Suprapubic skin (tissue), 4 donors: ENCODE measurements around the gene PRDM1. TPM values are rescaled to one million over a fixed set of nuclear protein-coding genes. Genes with fewer than 3 reads are reported as not detected.

Experiments used
- DNase-seq, 2 donors: peaks; one replicate each; pipeline ENCODE4 v3.0.0-alpha.2; 2019; ENCODE audit warnings: low spot score in 2 of 2
- H3K27ac ChIP-seq: fragments of 200-600 bp; sonication (generic); one replicate; pipeline ENCODE4 v1.5.1; 2019
- H3K27me3 ChIP-seq: fragments of 200-600 bp; sonication (generic); one replicate; pipeline ENCODE4 v1.5.1; 2019
- H3K36me3 ChIP-seq: fragments of 200-600 bp; sonication (generic); one replicate; pipeline ENCODE4 v1.5.1; 2019
- H3K4me1 ChIP-seq: fragments of 200-600 bp; sonication (generic); one replicate; pipeline ENCODE4 v1.5.1; 2019
- H3K4me3 ChIP-seq: fragments of 200-600 bp; sonication (generic); one replicate; pipeline ENCODE4 v1.5.1; 2019; ENCODE audit warnings: mild to moderate bottlenecking
- H3K9me3 ChIP-seq: fragments of 200-600 bp; sonication (generic); one replicate; pipeline ENCODE4 v1.5.1; 2019
- EP300 ChIP-seq: sonication (generic); formaldehyde crosslinking; IDR thresholded peaks from one replicate; pipeline ENCODE4 v1.6.1; 2017; ENCODE audit warnings: antibody characterized with exemption
- POLR2A ChIP-seq, 2 donors: fragments of 450-650 bp; IDR thresholded peaks; one replicate each; pipeline ENCODE4 v1.6.1; 2017; ENCODE audit warnings: antibody characterized with exemption in 2 of 2, mild to moderate bottlenecking in 2 of 2, moderate library complexity in 2 of 2
- POLR2AphosphoS5 ChIP-seq, 3 donors: sonication (generic); formaldehyde crosslinking; IDR thresholded peaks; one replicate each; pipeline ENCODE4 v1.6.1; 2017; ENCODE audit warnings: antibody characterized with exemption in 3 of 3
- WGBS: methylation state at CpG from one replicate; pipeline ENCODE4 v1.1.5; 2018; 5-methylcytosine and 5-hydroxymethylcytosine counted together
- total RNA-seq, 4 donors: library from RNA; depleted of rRNA; stranded (reverse); fragments of >200 nt; gene quantifications; one replicate each; pipeline ENCODE4 v1.1.0, GENCODE V29; 2016
- TF ChIP-seq, protein P1 (sequence below), 2 donors: fragments of 200-600 bp in 1 of 2; fragments of 450-650 bp in 1 of 2; sonication (generic) in 1 of 2; IDR thresholded peaks; one replicate each; pipeline ENCODE4 v1.5.1; 2016 to 2019; ENCODE audit warnings: antibody characterized with exemption in 2 of 2, mild to moderate bottlenecking in 1 of 2, moderate library complexity in 1 of 2

PRDM1 gene
- 10 to 100 TPM; 10.9 to 47.7 (median 27.8) TPM for total RNA-seq

DNA sequence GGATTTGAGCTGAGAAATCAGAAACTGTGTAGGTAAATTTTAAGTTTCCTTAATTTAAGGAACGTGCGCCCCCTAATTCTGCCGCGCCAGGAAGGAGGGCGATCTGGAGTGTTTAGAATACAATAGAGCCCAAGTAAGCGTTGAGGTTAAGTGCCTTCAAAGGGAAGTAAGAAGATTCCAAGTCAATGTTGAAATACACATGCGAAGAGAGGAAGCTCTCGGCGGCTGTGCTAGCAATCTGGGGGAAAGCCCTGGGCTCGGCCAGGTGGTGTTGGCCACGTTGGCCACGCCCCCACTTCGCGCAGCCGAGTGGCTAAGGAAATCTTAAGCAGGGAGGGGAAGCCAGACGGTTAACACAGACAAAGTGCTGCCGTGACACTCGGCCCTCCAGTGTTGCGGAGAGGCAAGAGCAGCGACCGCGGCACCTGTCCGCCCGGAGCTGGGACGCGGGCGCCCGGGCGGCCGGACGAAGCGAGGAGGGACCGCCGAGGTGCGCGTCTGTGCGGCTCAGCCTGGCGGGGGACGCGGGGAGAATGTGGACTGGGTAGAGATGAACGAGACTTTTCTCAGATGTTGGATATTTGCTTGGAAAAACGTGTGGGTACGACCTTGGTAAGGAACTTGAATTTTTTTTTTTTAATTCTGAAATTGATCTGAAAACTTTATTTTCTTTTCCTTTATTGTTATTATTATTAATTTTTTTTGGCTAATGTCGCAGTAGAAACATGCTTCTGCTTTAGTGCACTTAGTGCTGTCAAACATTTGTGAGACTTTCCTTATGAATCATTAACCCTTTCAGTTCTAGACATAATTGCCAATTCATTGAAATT is at the start of gene PRDM1:
TSS of gene PRDM1 (plus strand) at position 353 of the 830 bp plus-strand sequence. CDS start at position 571, 218 bp downstream.
- TF ChIP-seq, protein P1, sequence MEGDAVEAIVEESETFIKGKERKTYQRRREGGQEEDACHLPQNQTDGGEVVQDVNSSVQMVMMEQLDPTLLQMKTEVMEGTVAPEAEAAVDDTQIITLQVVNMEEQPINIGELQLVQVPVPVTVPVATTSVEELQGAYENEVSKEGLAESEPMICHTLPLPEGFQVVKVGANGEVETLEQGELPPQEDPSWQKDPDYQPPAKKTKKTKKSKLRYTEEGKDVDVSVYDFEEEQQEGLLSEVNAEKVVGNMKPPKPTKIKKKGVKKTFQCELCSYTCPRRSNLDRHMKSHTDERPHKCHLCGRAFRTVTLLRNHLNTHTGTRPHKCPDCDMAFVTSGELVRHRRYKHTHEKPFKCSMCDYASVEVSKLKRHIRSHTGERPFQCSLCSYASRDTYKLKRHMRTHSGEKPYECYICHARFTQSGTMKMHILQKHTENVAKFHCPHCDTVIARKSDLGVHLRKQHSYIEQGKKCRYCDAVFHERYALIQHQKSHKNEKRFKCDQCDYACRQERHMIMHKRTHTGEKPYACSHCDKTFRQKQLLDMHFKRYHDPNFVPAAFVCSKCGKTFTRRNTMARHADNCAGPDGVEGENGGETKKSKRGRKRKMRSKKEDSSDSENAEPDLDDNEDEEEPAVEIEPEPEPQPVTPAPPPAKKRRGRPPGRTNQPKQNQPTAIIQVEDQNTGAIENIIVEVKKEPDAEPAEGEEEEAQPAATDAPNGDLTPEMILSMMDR (IDR thresholded peaks at IDR 0.05) = peak in 1 of 2 donors; percentile 21
- TF ChIP-seq EP300 = no peak
- TF ChIP-seq POLR2AphosphoS5 (IDR thresholded peaks at IDR 0.05) = peak in 1 of 3 donors; percentile 23
- TF ChIP-seq POLR2A (IDR thresholded peaks at IDR 0.05) = peak in 1 of 2 donors; percentile 52
- DNase-seq = peak; percentile 87 to 88
- peaks cover 3% of the 10 kb centered on the region for H3K27me3 ChIP-seq
- no peaks in the 10 kb centered on the region for H3K36me3 ChIP-seq
- under 1% methylated on average over 44 of the region's 44 CpGs for WGBS
- H3K4me1 ChIP-seq = peaks cover 30% of the 10 kb centered on the region
- peak within 1 kb of the TSS; percentile 67 for H3K27ac ChIP-seq
- H3K4me3 ChIP-seq = peak within 1 kb of the TSS; percentile 55
- no peaks in the 10 kb centered on the region for H3K9me3 ChIP-seq

DNA sequence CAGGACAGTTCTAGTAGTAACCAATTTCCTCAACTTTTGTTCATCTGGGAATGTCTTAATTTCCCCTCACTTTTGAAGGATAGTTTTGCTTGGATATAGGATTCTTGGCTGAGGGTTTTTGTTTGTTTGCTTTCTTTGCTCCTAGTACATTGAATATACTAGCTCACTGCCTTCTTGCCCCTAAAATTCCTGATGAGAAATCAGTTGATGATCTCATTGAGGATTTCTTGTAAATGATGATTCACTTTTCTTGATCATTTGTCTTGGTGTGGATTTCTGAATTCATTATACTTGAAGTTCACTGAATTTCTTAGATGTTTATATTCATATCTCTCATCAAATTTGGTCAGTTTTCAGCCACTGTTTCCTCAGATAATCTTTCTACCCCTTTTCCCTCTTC is 49.1 kb upstream of the PRDM1 start:
- H3K27me3 ChIP-seq = no peaks in the 10 kb centered on the region
- TF ChIP-seq POLR2AphosphoS5 (IDR thresholded peaks at IDR 0.05) (no peak), EP300 (no peak), POLR2A (IDR thresholded peaks at IDR 0.05) (no peak)
- TF ChIP-seq, protein P1 (IDR thresholded peaks at IDR 0.05) = no peak

DNA sequence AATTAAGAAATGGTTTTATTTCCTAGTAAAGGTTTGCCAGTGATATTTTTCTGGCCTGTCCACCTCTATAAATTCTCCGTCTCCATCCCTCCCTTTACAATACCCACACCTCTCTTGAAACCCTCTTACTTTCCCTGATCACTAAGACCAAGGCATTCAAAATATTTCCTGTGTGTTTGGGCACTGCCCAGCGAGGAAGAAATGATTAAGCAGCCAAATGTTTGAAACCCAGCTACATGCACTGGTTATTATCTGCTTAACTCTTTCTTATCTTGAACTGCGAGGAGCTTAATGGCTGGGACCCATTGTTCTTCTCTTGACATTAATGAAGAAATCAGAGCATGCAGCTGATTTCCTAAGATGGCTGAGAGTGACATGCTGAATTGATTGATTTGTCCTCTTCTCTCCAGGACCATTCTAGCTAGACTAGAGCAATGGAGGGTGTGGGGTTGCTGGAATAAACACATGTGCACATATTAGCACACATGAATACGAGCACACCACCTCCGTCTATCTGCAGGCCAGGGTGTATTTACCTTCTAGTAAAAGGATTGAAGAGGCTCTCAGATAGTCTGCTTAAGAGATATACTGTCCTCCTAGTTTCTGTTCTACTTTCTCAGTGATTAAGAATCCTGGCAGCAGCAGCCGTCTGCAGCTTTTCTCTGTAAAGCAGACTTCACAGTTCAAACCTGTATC is 46.1 kb upstream of the PRDM1 start:
- H3K36me3 ChIP-seq = no peaks in the 10 kb centered on the region
- WGBS = 67% methylated on average over 6 of the region's 6 CpGs
- TF ChIP-seq, protein P1 (IDR thresholded peaks at IDR 0.05) = no peak
- no peak for TF ChIP-seq POLR2A (IDR thresholded peaks at IDR 0.05)
- TF ChIP-seq EP300 = no peak
- TF ChIP-seq POLR2AphosphoS5 (IDR thresholded peaks at IDR 0.05) = no peak
- H3K27ac ChIP-seq = no peak overlapping the region
- H3K4me3 ChIP-seq = no peak overlapping the region
- H3K27me3 ChIP-seq = no peaks in the 10 kb centered on the region
- no peaks in the 10 kb centered on the region for H3K4me1 ChIP-seq
- DNase-seq = no peak
- H3K9me3 ChIP-seq = no peaks in the 10 kb centered on the region

More for the DNA sequence above, 49.1 kb upstream of the PRDM1 start:
- no peak for DNase-seq
- no peaks in the 10 kb centered on the region for H3K9me3 ChIP-seq
- H3K4me3 ChIP-seq = no peak overlapping the region
- H3K27ac ChIP-seq = no peak overlapping the region
- no peaks in the 10 kb centered on the region for H3K4me1 ChIP-seq
- no peaks in the 10 kb centered on the region for H3K36me3 ChIP-seq

DNA sequence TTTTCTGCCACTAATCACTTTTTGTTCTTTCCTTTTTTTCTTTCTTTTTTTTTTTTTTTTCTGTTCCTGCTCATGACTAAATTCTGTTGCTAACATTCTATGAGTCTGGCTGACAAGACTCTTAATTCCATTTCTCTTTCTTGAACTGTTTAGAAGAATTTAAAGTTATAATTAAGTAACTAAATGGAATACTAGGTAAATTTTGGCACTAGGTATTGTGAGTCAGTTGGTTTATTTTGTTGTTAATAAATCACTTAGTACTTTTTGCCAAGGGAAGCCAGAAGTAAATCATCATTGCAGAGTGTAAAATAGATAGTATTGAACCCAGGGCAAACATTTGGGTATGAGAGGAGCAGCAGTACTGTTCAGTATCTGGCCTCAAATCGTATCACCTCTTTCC is 42.0 kb upstream of the PRDM1 start:
- H3K27ac ChIP-seq = no peak overlapping the region
- no peaks in the 10 kb centered on the region for H3K4me1 ChIP-seq
- no peaks in the 10 kb centered on the region for H3K36me3 ChIP-seq
- no peaks in the 10 kb centered on the region for H3K27me3 ChIP-seq
- TF ChIP-seq POLR2A (IDR thresholded peaks at IDR 0.05) = no peak
- TF ChIP-seq, protein P1 (IDR thresholded peaks at IDR 0.05) = no peak
- TF ChIP-seq POLR2AphosphoS5 (IDR thresholded peaks at IDR 0.05) = no peak
- no peak for TF ChIP-seq EP300
- no peak overlapping the region for H3K4me3 ChIP-seq
- H3K9me3 ChIP-seq = no peaks in the 10 kb centered on the region
- WGBS = 75% methylated on average over 1 of the region's 1 CpG
- DNase-seq = no peak

DNA sequence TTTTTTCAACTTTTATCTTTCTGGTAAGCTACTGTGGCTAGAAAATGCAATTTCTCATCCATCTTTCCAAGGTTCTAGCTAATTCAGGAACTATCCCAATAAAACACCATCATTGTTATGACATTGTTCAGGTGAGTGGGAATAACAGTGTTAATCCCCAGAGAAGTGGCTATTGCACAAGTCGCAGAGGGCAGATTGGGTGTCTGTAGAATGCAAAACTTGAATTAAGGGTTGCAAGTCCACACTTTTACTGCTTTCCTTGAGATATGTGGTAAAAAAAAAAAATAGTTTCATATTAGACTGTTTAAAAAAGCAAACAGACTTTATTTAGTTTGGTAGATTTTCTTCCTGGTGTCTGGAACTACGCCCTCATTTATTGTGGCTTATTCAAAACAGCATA is 41.1 kb upstream of the PRDM1 start:
- TF ChIP-seq, protein P1 (IDR thresholded peaks at IDR 0.05) = no peak
- TF ChIP-seq POLR2AphosphoS5 (IDR thresholded peaks at IDR 0.05) = no peak
- no peak for TF ChIP-seq EP300
- no peak for TF ChIP-seq POLR2A (IDR thresholded peaks at IDR 0.05)
- WGBS = 93% methylated on average over 2 of the region's 2 CpGs
- no peak for DNase-seq

More for the DNA sequence above, 41.1 kb upstream of the PRDM1 start:
- Histone ChIP-seq H3K27me3 (no peaks in the 10 kb centered on the region), H3K36me3 (no peaks in the 10 kb centered on the region), H3K27ac (no peak overlapping the region), H3K4me1 (no peaks in the 10 kb centered on the region), H3K9me3 (no peaks in the 10 kb centered on the region), H3K4me3 (no peak overlapping the region)
